Measurements from ENCODE around the gene PIGN. TPM values are rescaled to one million over a fixed set of nuclear protein-coding genes. Genes with fewer than 3 reads are reported as not detected.

PIGN gene
- polyA plus RNA-seq, 1 donor from 2014 or later: 8.7 TPM

DNA sequence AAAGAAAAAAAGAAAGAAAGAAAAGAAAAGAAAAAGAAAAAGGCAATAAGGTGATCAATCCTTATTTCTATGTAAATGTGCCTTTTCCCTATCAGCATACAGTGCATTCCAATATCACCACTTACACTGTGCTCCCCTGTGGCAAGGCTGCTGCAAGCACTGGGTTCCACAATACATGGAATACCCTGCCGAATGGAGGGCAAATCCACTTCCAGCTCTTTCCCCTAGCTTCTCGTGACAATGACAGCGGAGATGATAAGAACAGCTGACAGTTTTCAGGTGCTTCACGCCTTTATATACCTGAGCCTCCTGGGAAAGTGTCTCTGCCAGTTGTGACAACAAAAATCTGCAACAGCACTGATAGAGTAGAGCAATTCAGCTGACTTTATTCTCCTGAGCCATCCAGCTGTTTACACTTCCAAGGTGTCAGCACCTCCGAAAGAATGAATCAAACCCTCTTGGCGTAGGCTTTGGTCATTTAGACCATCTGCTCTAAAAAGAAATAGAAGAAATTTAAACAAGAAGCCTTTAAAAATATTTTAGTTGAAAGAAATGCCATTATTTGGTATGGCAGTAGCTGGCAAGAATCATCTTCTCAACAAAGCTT, 158.8 kb downstream of the PIGN start:
- Histone ChIP-seq H4K20me1 (ENCODE audit: insufficient read depth) (no peaks in the 10 kb centered on the region), H3K4me2 (ENCODE audit: low read length) (no peak overlapping the region), H3K9me2 (ENCODE audit: insufficient read depth, low read length) (no peaks in the 10 kb centered on the region), H2AFZ (ENCODE audit: low read depth, low read length) (no peak overlapping the region), H3K4me3 (ENCODE audit: low read length) (no peak overlapping the region), H3K79me2 (replicated peaks; ENCODE audit: insufficient read depth, low read length) (no peaks in the 10 kb centered on the region), H3K27ac (ENCODE audit: low read length) (no peak overlapping the region), H3F3A (ENCODE audit: insufficient read depth, low read length, poor library complexity, severe bottlenecking) (no peaks in the 10 kb centered on the region), H3K9ac (ENCODE audit: low read length) (no peak overlapping the region), H3K9me3 (ENCODE audit: low read length) (no peaks in the 10 kb centered on the region), H3K36me3 (ENCODE audit: insufficient read depth, low read length) (no peaks in the 10 kb centered on the region), H3K27me3 (ENCODE audit: insufficient read depth, low read depth, low read length) (no peaks in the 10 kb centered on the region)
- TF ChIP-seq RAD21 (conservative IDR thresholded peaks at IDR 0.05) (no peak), SMC3 (conservative IDR thresholded peaks at IDR 0.05; ENCODE audit: poor library complexity) (no peak), EZH2 (IDR thresholded peaks at IDR 0.05; ENCODE audit: borderline replicate concordance, insufficient read depth, low read length, poor library complexity, severe bottlenecking) (no peak), MXI1 (conservative IDR thresholded peaks at IDR 0.05; ENCODE audit: poor library complexity, severe bottlenecking) (no peak), TAF1 (IDR thresholded peaks at IDR 0.05; ENCODE audit: low read depth) (no peak), EP300 (conservative IDR thresholded peaks at IDR 0.05; ENCODE audit: poor library complexity, severe bottlenecking) (no peak), POLR2AphosphoS5 (IDR thresholded peaks at IDR 0.05) (no peak)
- TF ChIP-seq, protein P1, sequence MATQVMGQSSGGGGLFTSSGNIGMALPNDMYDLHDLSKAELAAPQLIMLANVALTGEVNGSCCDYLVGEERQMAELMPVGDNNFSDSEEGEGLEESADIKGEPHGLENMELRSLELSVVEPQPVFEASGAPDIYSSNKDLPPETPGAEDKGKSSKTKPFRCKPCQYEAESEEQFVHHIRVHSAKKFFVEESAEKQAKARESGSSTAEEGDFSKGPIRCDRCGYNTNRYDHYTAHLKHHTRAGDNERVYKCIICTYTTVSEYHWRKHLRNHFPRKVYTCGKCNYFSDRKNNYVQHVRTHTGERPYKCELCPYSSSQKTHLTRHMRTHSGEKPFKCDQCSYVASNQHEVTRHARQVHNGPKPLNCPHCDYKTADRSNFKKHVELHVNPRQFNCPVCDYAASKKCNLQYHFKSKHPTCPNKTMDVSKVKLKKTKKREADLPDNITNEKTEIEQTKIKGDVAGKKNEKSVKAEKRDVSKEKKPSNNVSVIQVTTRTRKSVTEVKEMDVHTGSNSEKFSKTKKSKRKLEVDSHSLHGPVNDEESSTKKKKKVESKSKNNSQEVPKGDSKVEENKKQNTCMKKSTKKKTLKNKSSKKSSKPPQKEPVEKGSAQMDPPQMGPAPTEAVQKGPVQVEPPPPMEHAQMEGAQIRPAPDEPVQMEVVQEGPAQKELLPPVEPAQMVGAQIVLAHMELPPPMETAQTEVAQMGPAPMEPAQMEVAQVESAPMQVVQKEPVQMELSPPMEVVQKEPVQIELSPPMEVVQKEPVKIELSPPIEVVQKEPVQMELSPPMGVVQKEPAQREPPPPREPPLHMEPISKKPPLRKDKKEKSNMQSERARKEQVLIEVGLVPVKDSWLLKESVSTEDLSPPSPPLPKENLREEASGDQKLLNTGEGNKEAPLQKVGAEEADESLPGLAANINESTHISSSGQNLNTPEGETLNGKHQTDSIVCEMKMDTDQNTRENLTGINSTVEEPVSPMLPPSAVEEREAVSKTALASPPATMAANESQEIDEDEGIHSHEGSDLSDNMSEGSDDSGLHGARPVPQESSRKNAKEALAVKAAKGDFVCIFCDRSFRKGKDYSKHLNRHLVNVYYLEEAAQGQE (IDR thresholded peaks at IDR 0.05; ENCODE audit: borderline replicate concordance): no peak
- TF ChIP-seq, protein P2, sequence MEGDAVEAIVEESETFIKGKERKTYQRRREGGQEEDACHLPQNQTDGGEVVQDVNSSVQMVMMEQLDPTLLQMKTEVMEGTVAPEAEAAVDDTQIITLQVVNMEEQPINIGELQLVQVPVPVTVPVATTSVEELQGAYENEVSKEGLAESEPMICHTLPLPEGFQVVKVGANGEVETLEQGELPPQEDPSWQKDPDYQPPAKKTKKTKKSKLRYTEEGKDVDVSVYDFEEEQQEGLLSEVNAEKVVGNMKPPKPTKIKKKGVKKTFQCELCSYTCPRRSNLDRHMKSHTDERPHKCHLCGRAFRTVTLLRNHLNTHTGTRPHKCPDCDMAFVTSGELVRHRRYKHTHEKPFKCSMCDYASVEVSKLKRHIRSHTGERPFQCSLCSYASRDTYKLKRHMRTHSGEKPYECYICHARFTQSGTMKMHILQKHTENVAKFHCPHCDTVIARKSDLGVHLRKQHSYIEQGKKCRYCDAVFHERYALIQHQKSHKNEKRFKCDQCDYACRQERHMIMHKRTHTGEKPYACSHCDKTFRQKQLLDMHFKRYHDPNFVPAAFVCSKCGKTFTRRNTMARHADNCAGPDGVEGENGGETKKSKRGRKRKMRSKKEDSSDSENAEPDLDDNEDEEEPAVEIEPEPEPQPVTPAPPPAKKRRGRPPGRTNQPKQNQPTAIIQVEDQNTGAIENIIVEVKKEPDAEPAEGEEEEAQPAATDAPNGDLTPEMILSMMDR (IDR thresholded peaks at IDR 0.05; ENCODE audit: poor library complexity, severe bottlenecking): no peak

DNA sequence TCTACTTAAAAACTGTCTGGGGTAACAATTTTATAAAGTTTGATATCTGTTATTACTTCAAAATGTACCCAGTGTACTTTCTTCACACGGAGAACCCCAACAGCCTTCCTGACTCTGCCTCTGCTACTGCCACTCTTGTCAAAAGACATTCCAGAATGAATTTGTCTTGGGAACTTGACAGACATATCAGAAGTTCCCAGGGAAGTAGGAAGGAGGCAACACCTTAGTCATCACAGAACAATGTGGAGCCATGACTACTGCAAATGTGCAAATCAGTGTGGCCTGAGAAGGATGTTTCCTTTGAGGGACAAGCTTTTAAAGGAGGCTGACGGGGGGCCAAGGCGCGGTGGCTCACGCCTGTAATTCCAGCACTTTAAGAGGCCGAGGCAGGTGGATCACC, 160.3 kb downstream of the PIGN start:
- Histone ChIP-seq H2AFZ (ENCODE audit: low read depth, low read length) (no peak overlapping the region), H3K9me2 (ENCODE audit: insufficient read depth, low read length) (no peaks in the 10 kb centered on the region)

More for the DNA sequence above, 160.3 kb downstream of the PIGN start:
- H3K27ac ChIP-seq (ENCODE audit: low read length): no peak overlapping the region
- no peaks in the 10 kb centered on the region for H3F3A ChIP-seq (ENCODE audit: insufficient read depth, low read length, poor library complexity, severe bottlenecking)
- no peaks in the 10 kb centered on the region for H3K36me3 ChIP-seq (ENCODE audit: insufficient read depth, low read length)
- no peaks in the 10 kb centered on the region for H3K9me3 ChIP-seq (ENCODE audit: low read length)
- H3K9ac ChIP-seq (ENCODE audit: low read length): no peak overlapping the region
- no peaks in the 10 kb centered on the region for H3K79me2 ChIP-seq (replicated peaks; ENCODE audit: insufficient read depth, low read length)
- no peak overlapping the region for H3K4me2 ChIP-seq (ENCODE audit: low read length)
- TF ChIP-seq MXI1 (conservative IDR thresholded peaks at IDR 0.05; ENCODE audit: poor library complexity, severe bottlenecking) (no peak), TAF1 (IDR thresholded peaks at IDR 0.05; ENCODE audit: low read depth) (no peak), POLR2AphosphoS5 (IDR thresholded peaks at IDR 0.05) (no peak), RAD21 (conservative IDR thresholded peaks at IDR 0.05) (no peak), EP300 (conservative IDR thresholded peaks at IDR 0.05; ENCODE audit: poor library complexity, severe bottlenecking) (no peak), EZH2 (IDR thresholded peaks at IDR 0.05; ENCODE audit: borderline replicate concordance, insufficient read depth, low read length, poor library complexity, severe bottlenecking) (no peak), SMC3 (conservative IDR thresholded peaks at IDR 0.05; ENCODE audit: poor library complexity) (no peak)
- TF ChIP-seq, protein P1 (IDR thresholded peaks at IDR 0.05; ENCODE audit: borderline replicate concordance): no peak
- TF ChIP-seq, protein P2 (IDR thresholded peaks at IDR 0.05; ENCODE audit: poor library complexity, severe bottlenecking): no peak
- H4K20me1 ChIP-seq (ENCODE audit: insufficient read depth): no peaks in the 10 kb centered on the region
- no peak overlapping the region for H3K4me3 ChIP-seq (ENCODE audit: low read length)
- no peaks in the 10 kb centered on the region for H3K27me3 ChIP-seq (ENCODE audit: insufficient read depth, low read depth, low read length)

Data from neural cell (in vitro differentiated cells).